Measurements from ENCODE around the gene TIMM9.
A peak's percentile ranks its signal among the peaks of the same experiment; 100 is the strongest.

The TIMM9 gene

GRCh38 chr14:58398495-58398894 is 28.8 kb downstream of the TIMM9 start:
- TF ChIP-seq CTCF (IDR thresholded peaks at IDR 0.05; ENCODE audit: low read length, missing control alignments) = no peak
- H3K4me3 ChIP-seq (replicated peaks; ENCODE audit: low read depth, low read length) = no peak overlapping the region
- no peak for DNase-seq (ENCODE audit: low read depth)

- no peak for DNase-seq (ENCODE audit: low read depth)
- no peak overlapping the region for H3K4me3 ChIP-seq (replicated peaks; ENCODE audit: low read depth, low read length)
- TF ChIP-seq CTCF (IDR thresholded peaks at IDR 0.05; ENCODE audit: low read length, missing control alignments) = no peak
Observed at GRCh38 chr14:58397156-58397555, 30.2 kb downstream of the TIMM9 start.

GRCh38 chr14:58395812-58396788 is 31.2 kb downstream of the TIMM9 start, which contains the start of gene TOMM20L:
Gene TOMM20L (plus strand): TSS chr14:58395930. CDS start chr14:58395958, 28 bp downstream.
- peak; percentile 63 for DNase-seq (ENCODE audit: low read depth)
- H3K4me3 ChIP-seq (replicated peaks; ENCODE audit: low read depth, low read length) = peak within 1 kb of the TSS; percentile 38
- TF ChIP-seq CTCF (IDR thresholded peaks at IDR 0.05; ENCODE audit: low read length, missing control alignments) = peak; percentile 9

- TF ChIP-seq CTCF (IDR thresholded peaks at IDR 0.05; ENCODE audit: low read length, missing control alignments) = no peak
- peak overlapping the region; percentile 38 for H3K4me3 ChIP-seq (replicated peaks; ENCODE audit: low read depth, low read length)
- DNase-seq (ENCODE audit: low read depth) = no peak
Observed at GRCh38 chr14:58395562-58395811, 31.8 kb downstream of the TIMM9 start.

GRCh38 chr14:58390830-58391229 is 36.5 kb downstream of the TIMM9 start:
- TF ChIP-seq CTCF (IDR thresholded peaks at IDR 0.05; ENCODE audit: low read length, missing control alignments) = no peak
- no peak overlapping the region for H3K4me3 ChIP-seq (replicated peaks; ENCODE audit: low read depth, low read length)
- no peak for DNase-seq (ENCODE audit: low read depth)

GRCh38 chr14:58376791-58377190 is 50.5 kb downstream of the TIMM9 start:
- DNase-seq (ENCODE audit: low read depth) = no peak

More at GRCh38 chr14:58376791-58377190, 50.5 kb downstream of the TIMM9 start:
- no peak overlapping the region for H3K4me3 ChIP-seq (replicated peaks; ENCODE audit: low read depth, low read length)
- no peak for TF ChIP-seq CTCF (IDR thresholded peaks at IDR 0.05; ENCODE audit: low read length, missing control alignments)
